HepG2 (cell line): Measurements from ENCODE around the gene PSMC2. TPM values are rescaled to one million over a fixed set of nuclear protein-coding genes. Genes with fewer than 3 reads are reported as not detected.
A peak's percentile ranks its signal among the peaks of the same experiment; 100 is the strongest.

Experiments
- ATAC-seq: fragments of 200-7000 bp; cut with Tn5 transposase; 3 replicates; pipeline ENCODE4 v1.9.1; 2020; ENCODE audit warnings: mild to moderate bottlenecking, moderate library complexity
- BruUV-seq: library from RNA; stranded (reverse); fragments of 400-500 nt; replicated peaks from 2 replicates; lab custom pipeline; 2021; lab: Mats Ljungman, UMichigan
- CTCF ChIA-PET: fragments of 300-600 bp; formaldehyde crosslinking; extraction: SDS; loops from one replicate; lab custom pipeline; 2021; ENCODE audit warnings: low total read pairs, inconsistent platforms, low intra/inter-chr PET ratio; lab: Yijun Ruan, JAX
- POLR2A ChIA-PET: fragments of 350-600 bp; sonication (Branson Sonifier 250); formaldehyde crosslinking; loops from one replicate; lab custom pipeline; 2020; ENCODE audit warnings: antibody characterized with exemption, inconsistent platforms; lab: Yijun Ruan, JAX
- DNase-seq: peaks from one replicate; pipeline ENCODE4 v3.0.0-alpha.2; 2015; ENCODE audit warnings: low spot score
- FAIRE-seq: peaks from 3 replicates; lab custom pipeline; 2011; peaks lifted over from hg19 to GRCh38; lab: Jason Lieb, UNC
- H2AFZ ChIP-seq: one replicate; pipeline ENCODE4 v1.6.1; 2011; ENCODE audit warnings: low read length, inconsistent platforms
- H3K27ac ChIP-seq: fragments of 300-600 bp; 3 replicates; pipeline ENCODE4 v1.8.0; 2011; ENCODE audit warnings: mixed run types, mild to moderate bottlenecking, mixed read lengths, low read length, inconsistent platforms; ENCODE audit not compliant: insufficient read depth; ENCODE audit errors: extremely low read length
- H3K27me3 ChIP-seq, 2 experiments: fragments of 200-600 bp in 1 of 2; 2 replicates in 1 of 2; 3 replicates in 1 of 2; pipeline versions ENCODE4 v1.6.0 to v1.8.0; 2011; ENCODE audit warnings: low read length in 2 of 2, mild to moderate bottlenecking in 2 of 2, moderate library complexity in 2 of 2, inconsistent platforms in 1 of 2; ENCODE audit not compliant: insufficient read depth in 2 of 2, control insufficient read depth in 1 of 2
- H3K36me3 ChIP-seq, 2 experiments: fragments of 200-600 bp in 1 of 2; replicated peaks in 1 of 2; 2 replicates in 1 of 2; 3 replicates in 1 of 2; pipeline versions ENCODE4 v1.5.1 to v1.8.0; 2011; ENCODE audit warnings: low read length in 2 of 2, inconsistent platforms in 1 of 2; ENCODE audit not compliant: insufficient read depth in 2 of 2, control insufficient read depth in 1 of 2
- H3K4me1 ChIP-seq: 2 replicates; pipeline ENCODE4 v1.5.1; 2012; ENCODE audit warnings: low read length, inconsistent platforms; ENCODE audit not compliant: insufficient read depth
- H3K4me2 ChIP-seq: 2 replicates; pipeline ENCODE4 v1.6.0; 2011; ENCODE audit warnings: low read depth, low read length, inconsistent platforms
- H3K4me3 ChIP-seq, 3 experiments: fragments of 200-600 bp in 1 of 3; sonication (generic), shearing (Covaris generic) in 1 of 3; replicated peaks in 1 of 3; 2 replicates each; pipeline ENCODE4 v1.5.1; 2011 to 2016; ENCODE audit warnings: low read length in 3 of 3, inconsistent platforms in 2 of 3, low read depth in 2 of 3, mild to moderate bottlenecking in 2 of 3, control low read depth in 1 of 3, mixed read lengths in 1 of 3; ENCODE audit not compliant: insufficient read depth in 1 of 3
- H3K79me2 ChIP-seq: one replicate; pipeline ENCODE4 v1.6.1; 2011; ENCODE audit warnings: low read length, inconsistent platforms; ENCODE audit not compliant: insufficient read depth
- H3K9ac ChIP-seq: 2 replicates; pipeline ENCODE4 v1.6.0; 2011; ENCODE audit warnings: mild to moderate bottlenecking, low read depth, low read length, inconsistent platforms; ENCODE audit not compliant: insufficient read depth
- H3K9me3 ChIP-seq: 2 replicates; pipeline ENCODE4 v1.5.1; 2012; ENCODE audit warnings: mild to moderate bottlenecking, low read length
- H4K20me1 ChIP-seq: 2 replicates; pipeline ENCODE4 v1.6.0; 2011; ENCODE audit warnings: inconsistent platforms, mild to moderate bottlenecking, low read length, moderate library complexity; ENCODE audit not compliant: insufficient read depth
- ARNTL ChIP-seq: sonication (generic); formaldehyde crosslinking; IDR thresholded peaks from 2 replicates; pipeline ENCODE4 v1.4.0; 2020; ENCODE audit warnings: mild to moderate bottlenecking, missing genetic modification reagents
- ERF ChIP-seq: IDR thresholded peaks from 2 replicates; pipeline ENCODE4 v1.6.1; 2018; ENCODE audit warnings: missing biosample characterization, missing genetic modification reagents
- HMGXB4 ChIP-seq, 2 experiments: sonication (generic) in 1 of 2; formaldehyde crosslinking in 1 of 2; IDR thresholded peaks; 2 replicates each; pipeline versions ENCODE4 v1.4.0 to v1.6.1; 2018 to 2020; ENCODE audit warnings: missing genetic modification reagents in 2 of 2, borderline replicate concordance in 1 of 2, low read depth in 1 of 2, mild to moderate bottlenecking in 1 of 2, missing biosample characterization in 1 of 2
- HOXA5 ChIP-seq: sonication (generic); formaldehyde crosslinking; IDR thresholded peaks from 2 replicates; pipeline ENCODE4 v1.4.0; 2020; ENCODE audit warnings: missing genetic modification reagents
- ISL2 ChIP-seq: sonication (generic); formaldehyde crosslinking; IDR thresholded peaks from 2 replicates; pipeline ENCODE4 v1.5.0; 2020; ENCODE audit warnings: missing genetic modification reagents
- LCORL ChIP-seq, 2 experiments: fragments of 450-650 bp in 1 of 2; sonication (generic) in 1 of 2; formaldehyde crosslinking in 1 of 2; IDR thresholded peaks; 2 replicates each; pipeline versions ENCODE4 v1.5.0 to v1.6.1; 2017 to 2020; ENCODE audit warnings: antibody characterized with exemption in 1 of 2, missing genetic modification reagents in 1 of 2
- MLLT10 ChIP-seq: sonication (generic); formaldehyde crosslinking; IDR thresholded peaks from 2 replicates; pipeline ENCODE4 v1.4.0; 2020; ENCODE audit warnings: missing genetic modification reagents
- MYPOP ChIP-seq: sonication (generic); formaldehyde crosslinking; IDR thresholded peaks from 2 replicates; pipeline ENCODE4 v1.8.1; 2023; ENCODE audit warnings: mild to moderate bottlenecking, moderate library complexity, missing genetic modification reagents
- NFE2 ChIP-seq: sonication (generic); formaldehyde crosslinking; IDR thresholded peaks from 2 replicates; pipeline ENCODE4 v1.4.0; 2020; ENCODE audit warnings: missing genetic modification reagents
- PBX3 ChIP-seq: sonication (generic); formaldehyde crosslinking; IDR thresholded peaks from 2 replicates; pipeline ENCODE4 v1.8.1; 2023; ENCODE audit warnings: missing genetic modification reagents, inconsistent platforms, borderline replicate concordance
- POLR2AphosphoS5 ChIP-seq: IDR thresholded peaks from 2 replicates; pipeline ENCODE4 v1.6.1; 2012; ENCODE audit warnings: low read depth, low read length
- TP53 ChIP-seq: sonication (generic); formaldehyde crosslinking; conservative IDR thresholded peaks from 2 replicates; pipeline ENCODE4 v1.4.0; 2020; ENCODE audit warnings: missing genetic modification reagents
- XBP1 ChIP-seq: sonication (generic); formaldehyde crosslinking; IDR thresholded peaks from 2 replicates; pipeline ENCODE4 v1.5.0; 2020; ENCODE audit warnings: missing genetic modification reagents
- ZBTB44 ChIP-seq: sonication (generic); formaldehyde crosslinking; IDR thresholded peaks from 2 replicates; pipeline ENCODE4 v1.4.0; 2020; ENCODE audit warnings: missing genetic modification reagents
- ZNF224 ChIP-seq: sonication (generic); formaldehyde crosslinking; IDR thresholded peaks from 2 replicates; pipeline ENCODE4 v1.5.0; 2020; ENCODE audit warnings: mild to moderate bottlenecking, missing genetic modification reagents
- ZNF274 ChIP-seq: sonication (generic); formaldehyde crosslinking; IDR thresholded peaks from 2 replicates; pipeline ENCODE4 v1.5.1; 2020; ENCODE audit warnings: mild to moderate bottlenecking, missing genetic modification reagents
- ZNF577 ChIP-seq: sonication (generic); formaldehyde crosslinking; IDR thresholded peaks from 2 replicates; pipeline ENCODE4 v1.4.0; 2020; ENCODE audit warnings: mild to moderate bottlenecking, low read depth, missing genetic modification reagents, borderline replicate concordance
- WGBS: methylation state at CpG from one replicate; pipeline ENCODE4 v1.1.6; 2017; ENCODE audit warnings: low lambda C conversion rate; 5-methylcytosine and 5-hydroxymethylcytosine counted together
- in situ Hi-C: cut with HindIII; loops from 2 replicates; pipeline ENCODE4 v1.10.0; 2017; ENCODE audit warnings: low pct_unique_long_range_greater_than_20kb; ENCODE audit not compliant: extremely low pct_ligation_motif_present
- intact Hi-C: fragments of 100-400 bp; cut with micrococcal nuclease; formaldehyde crosslinking; loops from one replicate; pipeline ENCODE4 v1.10.0; 2022; ENCODE audit not compliant: unreplicated experiment
- polyA plus RNA-seq, 8 experiments: library from polyadenylated mRNA; depleted of rRNA in 3 of 8; stranded (reverse) in 7 of 8; unstranded in 1 of 8; fragments of >200 nt; fragmentation: Illumina TruSeq in 4 of 8; extraction: Trizol in 4 of 8; gene quantifications; 2 replicates each; pipeline versions ENCODE4 v1.2.1 to v1.2.3, GENCODE V29; 2011 to 2016; ENCODE audit warnings: low read depth in 4 of 8, missing spikeins in 1 of 8, mixed read lengths in 1 of 8; ENCODE audit not compliant: insufficient read depth in 1 of 8
- total RNA-seq, 5 experiments: library from RNA; depleted of rRNA; stranded (reverse); fragments of >200 nt; fragmentation: Illumina TruSeq; extraction: Trizol; gene quantifications; 2 replicates each; pipeline ENCODE4 v1.2.3, GENCODE V29; 2016; ENCODE audit warnings: low read depth in 1 of 5
- TF ChIP-seq, protein P1 (sequence below): fragments of 450-650 bp; IDR thresholded peaks from 2 replicates; pipeline ENCODE4 v1.6.1; 2016

PSMC2 gene
- total and polyA plus RNA-seq, 2 of the 13 experiments (the other 11 are each of a cell fraction or from before 2014, with no cell fraction given): 89.9 to 181 TPM

DNA sequence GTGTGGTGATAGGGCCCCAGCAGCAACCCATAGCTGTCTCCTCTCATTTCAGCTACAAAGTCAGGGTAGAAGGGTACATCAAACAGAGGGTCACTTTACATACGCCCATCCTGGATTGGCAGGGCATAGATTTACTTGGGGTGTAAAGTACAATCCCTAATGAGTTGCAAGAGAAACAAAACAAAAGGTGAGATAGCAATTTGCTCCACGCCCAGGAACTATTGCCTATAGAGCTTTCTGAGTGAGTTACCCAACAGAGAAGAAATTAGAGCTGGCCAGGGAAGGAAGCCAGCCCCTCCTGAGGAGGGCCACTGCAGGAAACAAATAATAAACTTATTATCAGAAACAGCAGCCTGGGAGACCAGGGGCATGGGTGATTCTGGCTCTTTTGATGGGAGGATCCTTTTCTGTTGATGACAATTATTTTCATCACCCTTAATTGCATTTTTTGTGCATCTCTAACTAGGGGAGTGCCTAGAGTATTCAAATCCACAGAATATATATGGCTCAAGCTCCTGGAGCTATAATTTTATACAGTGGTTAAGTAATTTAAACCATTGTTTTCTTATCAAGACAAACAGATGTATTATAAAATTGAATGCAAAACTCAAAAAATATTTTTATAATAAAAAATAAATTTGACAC lies 51.2 kb downstream of the PSMC2 start:
- BruUV-seq: no TSS peak
- DNase-seq (no peak), ATAC-seq (peak; percentile 49; the same call in 1 of the 3 replicates), FAIRE-seq (no peak)
- intact Hi-C loops (no loop called here), in situ Hi-C loops (no loop called here)
- Histone ChIP-seq H3K27me3 (no peaks in the 10 kb centered on the region; a peak in 1 of 5 replicates), H3K36me3 (no peaks in the 10 kb centered on the region), H4K20me1 (no peaks in the 10 kb centered on the region), H3K9me3 (no peaks in the 10 kb centered on the region), H3K4me2 (no peak overlapping the region), H3K27ac (no peak overlapping the region), H3K4me1 (peaks cover 7% of the 10 kb centered on the region; the same call in 1 of the 2 replicates), H3K4me3 (no peak overlapping the region), H3K79me2 (no peaks in the 10 kb centered on the region), H2AFZ (peak overlapping the region; percentile 9), H3K9ac (no peak overlapping the region)
- CTCF ChIA-PET: no interaction called here
- WGBS: 9% methylated on average over 2 of the region's 2 CpGs
- POLR2A ChIA-PET: no interaction called here
- no peak for TF ChIP-seq POLR2AphosphoS5
- TF ChIP-seq, protein P1, sequence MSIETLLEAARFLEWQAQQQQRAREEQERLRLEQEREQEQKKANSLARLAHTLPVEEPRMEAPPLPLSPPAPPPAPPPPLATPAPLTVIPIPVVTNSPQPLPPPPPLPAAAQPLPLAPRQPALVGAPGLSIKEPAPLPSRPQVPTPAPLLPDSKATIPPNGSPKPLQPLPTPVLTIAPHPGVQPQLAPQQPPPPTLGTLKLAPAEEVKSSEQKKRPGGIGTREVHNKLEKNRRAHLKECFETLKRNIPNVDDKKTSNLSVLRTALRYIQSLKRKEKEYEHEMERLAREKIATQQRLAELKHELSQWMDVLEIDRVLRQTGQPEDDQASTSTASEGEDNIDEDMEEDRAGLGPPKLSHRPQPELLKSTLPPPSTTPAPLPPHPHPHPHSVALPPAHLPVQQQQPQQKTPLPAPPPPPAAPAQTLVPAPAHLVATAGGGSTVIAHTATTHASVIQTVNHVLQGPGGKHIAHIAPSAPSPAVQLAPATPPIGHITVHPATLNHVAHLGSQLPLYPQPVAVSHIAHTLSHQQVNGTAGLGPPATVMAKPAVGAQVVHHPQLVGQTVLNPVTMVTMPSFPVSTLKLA: no peak
- no peak for TF ChIP-seq ZNF577 (CRISPR knock-in tag)
- no peak for TF ChIP-seq XBP1 (CRISPR knock-in tag)
- no peak for TF ChIP-seq MLLT10
- TF ChIP-seq ZBTB44 (CRISPR knock-in tag): no peak
- no peak for TF ChIP-seq ZNF224 (CRISPR knock-in tag)
- TF ChIP-seq HMGXB4 (CRISPR knock-in tag; IDR thresholded peaks at IDR 0.05; ENCODE audit: borderline replicate concordance in 1 of 2, low read depth in 1 of 2): no peak
- no peak for TF ChIP-seq ERF (CRISPR knock-in tag)
- TF ChIP-seq LCORL (IDR thresholded peaks at IDR 0.05): no peak
- no peak for TF ChIP-seq LCORL (CRISPR knock-in tag; IDR thresholded peaks at IDR 0.05)
- TF ChIP-seq ISL2 (CRISPR knock-in tag): no peak
- TF ChIP-seq ZNF274 (CRISPR knock-in tag): no peak
- no peak for TF ChIP-seq ARNTL (CRISPR knock-in tag)
- TF ChIP-seq HOXA5 (CRISPR knock-in tag): no peak
- TF ChIP-seq NFE2 (CRISPR knock-in tag): no peak
- no peak for TF ChIP-seq PBX3 (CRISPR knock-in tag)
- TF ChIP-seq TP53 (CRISPR knock-in tag): no peak
- TF ChIP-seq MYPOP (CRISPR knock-in tag): no peak
